NCI-H1417 (cell line): ENCODE results near the gene DNAJC24.

Source experiments
- DNase-seq, 3 experiments: peaks; one replicate each; lab custom pipeline; 2025; lab: John Stamatoyannopoulos, UW

DNAJC24 gene

DNA sequence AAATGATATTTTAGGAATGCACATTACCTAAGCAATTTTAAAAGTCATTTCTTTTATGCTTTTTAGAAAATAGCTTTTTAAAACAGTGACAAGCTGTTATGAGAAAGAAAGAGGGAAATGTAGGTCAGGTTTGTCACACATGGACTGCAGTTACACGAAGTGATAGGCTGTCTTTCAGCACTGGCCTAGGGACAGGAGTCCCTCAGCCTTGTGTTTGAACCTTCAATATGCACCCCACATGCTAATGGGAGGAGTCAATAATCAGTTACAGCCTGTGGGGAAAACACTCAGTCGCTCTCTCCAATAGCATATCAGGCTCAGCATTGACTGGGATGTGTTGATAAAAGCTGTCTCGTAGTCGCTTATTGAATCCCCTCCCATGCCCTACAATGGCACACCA is 45.8 kb downstream of the DNAJC24 start:
- no peak for DNase-seq

GRCh38 chr11:31417357-31417756 is 47.7 kb downstream of the DNAJC24 start:
- DNase-seq: peak in 1 of 3 experiments; percentile 36

GRCh38 chr11:31417816-31418215 is 48.2 kb downstream of the DNAJC24 start:
- no peak for DNase-seq

- no peak for DNase-seq
Measured at GRCh38 chr11:31419138-31419537, 49.5 kb downstream of the DNAJC24 start.

DNA sequence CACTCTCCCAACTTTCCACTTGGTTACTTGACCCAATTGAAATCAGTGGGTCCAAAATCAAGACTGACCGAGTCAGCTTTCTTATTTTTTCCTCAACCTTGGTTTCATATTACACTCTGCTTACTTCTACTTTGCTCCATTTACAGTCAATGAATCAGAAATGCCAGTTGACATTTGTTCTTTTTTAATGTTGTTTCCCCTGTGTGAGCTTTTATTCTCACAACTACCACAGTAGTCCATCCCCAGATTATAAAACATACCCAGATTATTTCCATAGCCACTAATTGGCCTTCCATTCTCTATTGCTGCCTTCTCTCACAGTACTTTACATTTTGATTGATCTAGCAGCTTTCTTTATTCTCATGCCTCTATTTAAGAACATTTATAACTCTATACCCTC is 50.0 kb downstream of the DNAJC24 start:
- no peak for DNase-seq

GRCh38 chr11:31421820-31422219 is 52.2 kb downstream of the DNAJC24 start:
- peak in 1 of 3 experiments; percentile 61 for DNase-seq

DNA sequence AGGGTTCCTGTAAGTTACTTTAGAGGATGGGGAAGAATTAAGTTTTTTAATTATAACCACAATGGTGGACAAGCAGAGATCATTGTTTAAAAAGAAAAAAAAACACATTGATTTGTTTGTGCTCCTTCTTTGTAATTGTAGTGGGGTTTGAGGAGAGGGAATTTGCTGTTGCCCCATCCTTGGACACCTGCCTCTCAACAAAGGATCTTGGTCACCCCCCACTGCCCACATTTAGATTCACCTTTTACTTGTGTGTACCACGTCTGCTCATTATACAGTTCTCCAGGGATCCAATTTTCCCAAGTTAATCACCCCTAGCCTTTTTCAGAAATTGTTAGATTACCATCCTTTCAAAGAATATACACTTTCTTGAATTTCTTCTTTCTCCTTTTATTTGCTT is 53.0 kb downstream of the DNAJC24 start:
- DNase-seq: peak in 2 of 3 experiments; percentile 70 to 92

DNA sequence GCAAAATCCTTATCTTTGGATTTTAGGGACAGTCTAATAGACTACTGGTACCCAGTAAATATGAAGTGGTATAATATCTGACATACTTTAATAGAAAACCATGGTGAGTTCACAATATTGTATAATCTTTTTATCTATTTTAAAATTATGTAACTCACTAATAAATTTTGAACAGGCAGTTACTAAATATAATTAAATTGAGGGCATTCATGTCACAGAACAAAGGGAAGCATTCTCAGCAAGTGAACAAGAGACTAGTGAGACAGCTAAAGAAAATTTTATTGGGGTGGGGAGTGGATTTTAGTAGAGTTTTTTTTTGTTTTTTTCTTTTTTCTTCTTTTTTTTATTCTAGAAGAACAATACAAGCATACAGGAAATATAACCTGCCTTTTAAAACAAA is 55.0 kb downstream of the DNAJC24 start:
- DNase-seq: no peak

GRCh38 chr11:31433851-31434250 is 64.2 kb downstream of the DNAJC24 start:
- DNase-seq: peak in 2 of 3 experiments; percentile 34 to 78

- no peak for DNase-seq
Measured at GRCh38 chr11:31437742-31438435, 68.2 kb downstream of the DNAJC24 start.

DNA sequence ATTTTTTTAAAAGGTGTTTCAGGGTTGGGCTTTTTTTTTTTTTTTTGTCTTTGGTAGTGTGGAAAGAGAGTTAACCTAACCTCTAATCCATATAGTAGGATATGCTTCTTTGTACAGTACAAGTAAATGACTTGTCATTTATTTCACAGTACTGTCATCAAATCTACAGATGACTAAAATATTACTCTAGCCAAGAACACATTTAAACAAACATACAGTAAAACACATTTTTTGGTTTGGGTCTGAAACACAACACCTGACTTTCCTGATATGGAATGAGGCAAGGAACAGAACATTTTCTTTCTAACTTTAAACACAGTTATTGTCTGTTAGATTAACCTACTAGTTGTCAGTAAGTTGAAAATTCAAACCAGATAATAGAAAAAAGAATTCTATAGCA is 71.6 kb downstream of the DNAJC24 start:
- peak in 1 of 3 experiments; percentile 60 for DNase-seq

GRCh38 chr11:31442086-31442485 is 72.4 kb downstream of the DNAJC24 start:
- peak; percentile 88 to 99 (median 95) for DNase-seq

- DNase-seq: peak in 1 of 3 experiments; percentile 64
Measured at GRCh38 chr11:31443802-31444201, 74.1 kb downstream of the DNAJC24 start.

- DNase-seq: no peak
Measured at GRCh38 chr11:31445621-31446020, 76.0 kb downstream of the DNAJC24 start.

DNA sequence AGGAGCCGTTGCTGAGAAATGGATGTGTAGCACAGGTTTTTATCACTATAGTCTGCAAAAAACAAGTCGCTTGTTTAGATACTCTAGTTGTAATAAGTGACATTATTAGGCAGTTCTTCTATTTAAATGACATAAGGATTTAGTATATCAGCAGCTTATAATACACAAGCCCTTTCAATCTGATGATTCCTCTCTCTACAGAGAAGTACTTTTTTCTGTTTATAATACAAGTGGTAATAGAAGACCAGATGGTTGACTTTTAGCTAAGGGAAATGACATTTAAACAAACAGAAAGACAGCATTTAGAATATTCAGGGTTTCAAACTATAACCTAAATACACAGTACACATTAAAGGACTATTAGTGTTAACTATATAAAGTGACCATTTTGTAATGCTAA is 79.4 kb downstream of the DNAJC24 start:
- DNase-seq: no peak

- no peak for DNase-seq
Measured at GRCh38 chr11:31450841-31451240, 81.2 kb downstream of the DNAJC24 start.

GRCh38 chr11:31455177-31455576 is 85.5 kb downstream of the DNAJC24 start:
- peak in 1 of 3 experiments; percentile 62 for DNase-seq

DNA sequence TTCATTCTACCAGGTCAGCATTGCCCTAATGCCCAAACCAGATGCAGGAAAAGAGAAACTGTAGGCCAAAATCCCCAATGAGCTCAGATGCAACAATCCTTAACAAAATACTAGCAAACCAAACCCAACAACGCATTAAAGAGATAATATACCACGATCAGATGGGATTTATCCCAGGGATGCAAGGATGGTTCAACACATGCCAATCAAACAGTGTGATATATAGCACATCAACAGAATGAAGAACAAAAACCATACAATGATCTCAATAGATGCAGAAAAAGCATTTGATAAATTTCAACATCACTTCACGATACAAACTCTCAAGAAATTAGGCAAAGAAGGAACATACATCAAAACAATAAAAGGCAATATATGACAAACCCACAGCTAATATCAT is 94.8 kb downstream of the DNAJC24 start:
- DNase-seq: no peak

GRCh38 chr11:31474083-31474482 is 104.4 kb downstream of the DNAJC24 start:
- no peak for DNase-seq

- peak in 1 of 3 experiments; percentile 12 for DNase-seq
Measured at GRCh38 chr11:31477528-31478222, 108.0 kb downstream of the DNAJC24 start.

DNA sequence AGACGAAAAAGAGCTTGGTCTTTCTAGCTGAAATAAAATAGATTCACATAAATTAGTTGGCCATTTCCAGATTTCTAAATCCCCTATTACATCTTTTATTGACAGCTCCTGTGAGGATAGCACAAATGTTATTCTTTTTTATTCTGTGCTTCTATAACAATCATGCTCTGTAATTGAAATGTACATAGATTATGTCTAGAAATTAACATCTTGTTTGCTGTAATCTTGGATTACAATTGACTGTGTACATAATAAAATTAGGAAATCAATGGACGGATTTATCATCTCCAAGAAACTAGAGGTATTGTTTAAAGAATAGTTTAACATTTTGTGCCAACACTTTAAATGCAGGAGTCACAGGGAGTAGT is 108.5 kb downstream of the DNAJC24 start:
- DNase-seq: no peak

- DNase-seq: no peak
Measured at GRCh38 chr11:31479066-31479465, 109.4 kb downstream of the DNAJC24 start.

DNA sequence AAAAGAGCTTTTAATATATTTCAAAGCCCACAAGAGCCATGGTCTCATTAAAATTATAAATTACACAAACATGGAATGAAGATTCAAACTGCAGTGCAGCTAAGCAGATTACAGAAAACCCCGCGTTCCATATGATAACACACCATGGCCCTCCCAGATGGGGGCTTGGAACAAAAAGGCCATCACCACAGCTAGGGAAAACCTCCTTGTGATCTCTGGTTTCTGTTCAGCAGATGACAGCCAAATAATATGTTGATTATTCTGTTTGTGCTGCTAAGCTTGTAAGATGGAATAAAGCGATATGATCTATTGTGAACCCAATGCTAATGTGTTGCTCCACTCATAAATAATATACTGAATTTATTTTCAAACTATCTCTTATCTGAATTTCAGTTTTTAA is 111.3 kb downstream of the DNAJC24 start:
- no peak for DNase-seq
